A549 (cell line): Measurements from ENCODE around the gene HDAC5. TPM values are rescaled to one million over a fixed set of nuclear protein-coding genes. Genes with fewer than 3 reads are reported as not detected.

ENCODE experiments used
- ATAC-seq, 2 experiments: fragments of 200-7000 bp in 1 of 2; fragments of >200 bp in 1 of 2; cut with Nextera tagmentation in 1 of 2; cut with Tn5 transposase in 1 of 2; 3 replicates each; pipeline versions ENCODE4 v1.8.0 to v1.9.1; 2018 to 2020; ENCODE audit warnings: mild to moderate bottlenecking in 1 of 2, moderate library complexity in 1 of 2
- CTCF ChIA-PET: fragments of 300-600 bp; sonication (Branson Sonifier 250); formaldehyde crosslinking; extraction: SDS; loops from one replicate; lab custom pipeline; 2021; ENCODE audit warnings: antibody characterized with exemption, inconsistent platforms; lab: Yijun Ruan, JAX
- POLR2A ChIA-PET: fragments of 350-600 bp; formaldehyde crosslinking; extraction: SDS; loops from one replicate; lab custom pipeline; 2021; ENCODE audit warnings: antibody characterized with exemption, inconsistent platforms; lab: Yijun Ruan, JAX
- DNase-seq, 2 experiments: peaks; one replicate each; pipeline versions ENCODE4 v3.0.0 to v3.0.0-alpha.2; 2011 to 2016; ENCODE audit warnings: low read depth in 1 of 2, low spot score in 1 of 2
- FAIRE-seq: peaks from 2 replicates; lab custom pipeline; 2011; peaks lifted over from hg19 to GRCh38; lab: Jason Lieb, UNC
- H3K27ac ChIP-seq, 2 experiments: fragments of >200 bp; sonication (Bioruptor Twin); formaldehyde crosslinking; 3 replicates each; pipeline ENCODE4 v1.5.1; 2016 to 2017
- H3K4me1 ChIP-seq: fragments of >200 bp; sonication (Bioruptor Twin); formaldehyde crosslinking; 3 replicates; pipeline ENCODE4 v1.6.1; 2016
- H3K4me2 ChIP-seq: fragments of >200 bp; sonication (Bioruptor Twin); formaldehyde crosslinking; 3 replicates; pipeline ENCODE4 v1.6.1; 2016
- H3K4me3 ChIP-seq: fragments of >200 bp; sonication (Bioruptor Twin); formaldehyde crosslinking; 3 replicates; pipeline ENCODE4 v1.5.1; 2016
- H3K9me3 ChIP-seq: fragments of >200 bp; sonication (Bioruptor Twin); formaldehyde crosslinking; 3 replicates; pipeline ENCODE4 v1.6.1; 2016
- EHF ChIP-seq: fragments of 250-450 bp; sonication (Bioruptor Pico); IDR thresholded peaks from 2 replicates; pipeline ENCODE4 v1.5.0; 2020; ENCODE audit warnings: mild to moderate bottlenecking
- EHMT2 ChIP-seq: fragments of 200-600 bp; sonication (generic); IDR thresholded peaks from 2 replicates; pipeline ENCODE4 v1.6.1; 2016; ENCODE audit warnings: antibody characterized with exemption, low read depth, mild to moderate bottlenecking, moderate library complexity
- FOXS1 ChIP-seq: fragments of 250-450 bp; sonication (Bioruptor Pico); IDR thresholded peaks from 2 replicates; pipeline ENCODE4 v1.5.0; 2020; ENCODE audit warnings: mild to moderate bottlenecking, moderate library complexity
- GATA3 ChIP-seq: IDR thresholded peaks from 2 replicates; pipeline ENCODE4 v1.6.1; 2012; ENCODE audit warnings: borderline replicate concordance
- HOXB13 ChIP-seq: fragments of 250-450 bp; sonication (Bioruptor Pico); IDR thresholded peaks from 2 replicates; pipeline ENCODE4 v1.5.0; 2020; ENCODE audit warnings: low read depth, mild to moderate bottlenecking, moderate library complexity
- HOXB5 ChIP-seq: fragments of 250-450 bp; sonication (Bioruptor Pico); IDR thresholded peaks from 2 replicates; pipeline ENCODE4 v1.5.0; 2020; ENCODE audit warnings: mild to moderate bottlenecking, moderate library complexity
- JUN ChIP-seq, 2 experiments: fragments of >200 bp; sonication (Bioruptor Twin); formaldehyde crosslinking; IDR thresholded peaks; 2 replicates in 1 of 2; 3 replicates in 1 of 2; pipeline ENCODE4 v1.6.1; 2016 to 2017
- MYC ChIP-seq: IDR thresholded peaks from 2 replicates; pipeline ENCODE4 v1.6.1; 2012; ENCODE audit warnings: mild to moderate bottlenecking, inconsistent platforms, low read length, improper control_type of control experiment, borderline replicate concordance
- REST ChIP-seq: fragments of 200-600 bp; sonication (generic); IDR thresholded peaks from 2 replicates; pipeline ENCODE4 v1.6.1; 2016; ENCODE audit warnings: antibody characterized with exemption, mild to moderate bottlenecking, moderate library complexity
- TP53 ChIP-seq: fragments of 250-450 bp; sonication (Bioruptor Pico); IDR thresholded peaks from 2 replicates; pipeline ENCODE4 v1.5.0; 2021; ENCODE audit warnings: mild to moderate bottlenecking, moderate library complexity
- WGBS: methylation state at CpG from one replicate; pipeline ENCODE4 v1.1.6; 2017; ENCODE audit errors: missing lambda C conversion rate; 5-methylcytosine and 5-hydroxymethylcytosine counted together
- polyA plus RNA-seq, 4 experiments: library from polyadenylated mRNA; depleted of rRNA in 3 of 4; stranded (reverse); fragments of >200 nt; fragmentation: RNase III in 1 of 4; extraction: RNeasy Plus Mini Kit Qiagen cat#74134 plus additional on column Dnase treatment in 1 of 4; gene quantifications; 2 replicates in 3 of 4; 3 replicates in 1 of 4; pipeline ENCODE4 v1.2.3, GENCODE V29; 2011 to 2017
- TF ChIP-seq, protein P1 (sequence below): fragments of >200 bp; sonication (Bioruptor Twin); formaldehyde crosslinking; IDR thresholded peaks from 3 replicates; pipeline ENCODE4 v1.5.1; 2016
- TF ChIP-seq, protein P2 (sequence below): IDR thresholded peaks from 2 replicates; pipeline ENCODE4 v1.6.1; 2012; ENCODE audit warnings: low read depth, borderline replicate concordance
- TF ChIP-seq, protein P3 (sequence below): IDR thresholded peaks from 2 replicates; pipeline ENCODE4 v1.6.1; 2012
- TF ChIP-seq, protein P4 (sequence below): fragments of 150-350 bp; IDR thresholded peaks from 2 replicates; pipeline ENCODE4 v1.6.1; 2014; ENCODE audit warnings: low read depth, mild to moderate bottlenecking, low read length

Gene HDAC5
- polyA plus RNA-seq, 2 of the 4 experiments (the other 2 are of a cell fraction), result 3.1 to 7.1 TPM

GRCh38 chr17:44053125-44053872 lies 70.1 kb downstream of the HDAC5 start:
- WGBS, result 74% methylated on average over 3 of the region's 3 CpGs
- POLR2A ChIA-PET, result interaction anchor here (1.3 kb wide), 1 partner anchor 26 kb away, joined by 3 read pairs; no protein-coding TSS in a partner anchor
- FAIRE-seq (no peak), ATAC-seq (peak; percentile 52 to 63; a peak in 4 of 6 replicates), DNase-seq (no peak)
- Histone ChIP-seq H3K9me3 (no peaks in the 10 kb centered on the region), H3K4me1 (peaks cover 15% of the 10 kb centered on the region), H3K4me3 (no peak overlapping the region), H3K4me2 (no peak overlapping the region), H3K27ac (no peak overlapping the region)
- CTCF ChIA-PET, result interaction anchor here (0.6 to 3.8 kb wide), 7 partner anchors 12 to 119 kb away, joined by 3 to 36 read pairs (median 4); no protein-coding TSS in a partner anchor
- no peak for TF ChIP-seq HOXB13
- no peak for TF ChIP-seq GATA3
- TF ChIP-seq EHF (CRISPR knock-in tag), result no peak
- no peak for TF ChIP-seq FOXS1
- TF ChIP-seq EHMT2, result no peak
- TF ChIP-seq, protein P1, sequence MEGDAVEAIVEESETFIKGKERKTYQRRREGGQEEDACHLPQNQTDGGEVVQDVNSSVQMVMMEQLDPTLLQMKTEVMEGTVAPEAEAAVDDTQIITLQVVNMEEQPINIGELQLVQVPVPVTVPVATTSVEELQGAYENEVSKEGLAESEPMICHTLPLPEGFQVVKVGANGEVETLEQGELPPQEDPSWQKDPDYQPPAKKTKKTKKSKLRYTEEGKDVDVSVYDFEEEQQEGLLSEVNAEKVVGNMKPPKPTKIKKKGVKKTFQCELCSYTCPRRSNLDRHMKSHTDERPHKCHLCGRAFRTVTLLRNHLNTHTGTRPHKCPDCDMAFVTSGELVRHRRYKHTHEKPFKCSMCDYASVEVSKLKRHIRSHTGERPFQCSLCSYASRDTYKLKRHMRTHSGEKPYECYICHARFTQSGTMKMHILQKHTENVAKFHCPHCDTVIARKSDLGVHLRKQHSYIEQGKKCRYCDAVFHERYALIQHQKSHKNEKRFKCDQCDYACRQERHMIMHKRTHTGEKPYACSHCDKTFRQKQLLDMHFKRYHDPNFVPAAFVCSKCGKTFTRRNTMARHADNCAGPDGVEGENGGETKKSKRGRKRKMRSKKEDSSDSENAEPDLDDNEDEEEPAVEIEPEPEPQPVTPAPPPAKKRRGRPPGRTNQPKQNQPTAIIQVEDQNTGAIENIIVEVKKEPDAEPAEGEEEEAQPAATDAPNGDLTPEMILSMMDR, result no peak
- TF ChIP-seq, protein P2, sequence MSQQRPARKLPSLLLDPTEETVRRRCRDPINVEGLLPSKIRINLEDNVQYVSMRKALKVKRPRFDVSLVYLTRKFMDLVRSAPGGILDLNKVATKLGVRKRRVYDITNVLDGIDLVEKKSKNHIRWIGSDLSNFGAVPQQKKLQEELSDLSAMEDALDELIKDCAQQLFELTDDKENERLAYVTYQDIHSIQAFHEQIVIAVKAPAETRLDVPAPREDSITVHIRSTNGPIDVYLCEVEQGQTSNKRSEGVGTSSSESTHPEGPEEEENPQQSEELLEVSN, result no peak
- no peak for TF ChIP-seq TP53 (CRISPR knock-in tag)
- TF ChIP-seq, protein P3, sequence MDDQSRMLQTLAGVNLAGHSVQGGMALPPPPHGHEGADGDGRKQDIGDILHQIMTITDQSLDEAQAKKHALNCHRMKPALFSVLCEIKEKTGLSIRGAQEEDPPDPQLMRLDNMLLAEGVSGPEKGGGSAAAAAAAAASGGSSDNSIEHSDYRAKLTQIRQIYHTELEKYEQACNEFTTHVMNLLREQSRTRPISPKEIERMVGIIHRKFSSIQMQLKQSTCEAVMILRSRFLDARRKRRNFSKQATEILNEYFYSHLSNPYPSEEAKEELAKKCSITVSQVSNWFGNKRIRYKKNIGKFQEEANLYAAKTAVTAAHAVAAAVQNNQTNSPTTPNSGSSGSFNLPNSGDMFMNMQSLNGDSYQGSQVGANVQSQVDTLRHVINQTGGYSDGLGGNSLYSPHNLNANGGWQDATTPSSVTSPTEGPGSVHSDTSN, result no peak
- no peak for TF ChIP-seq REST
- no peak for TF ChIP-seq HOXB5 (CRISPR knock-in tag)
- TF ChIP-seq MYC, result no peak
- TF ChIP-seq JUN (IDR thresholded peaks at IDR 0.05), result no peak
- TF ChIP-seq, protein P4, sequence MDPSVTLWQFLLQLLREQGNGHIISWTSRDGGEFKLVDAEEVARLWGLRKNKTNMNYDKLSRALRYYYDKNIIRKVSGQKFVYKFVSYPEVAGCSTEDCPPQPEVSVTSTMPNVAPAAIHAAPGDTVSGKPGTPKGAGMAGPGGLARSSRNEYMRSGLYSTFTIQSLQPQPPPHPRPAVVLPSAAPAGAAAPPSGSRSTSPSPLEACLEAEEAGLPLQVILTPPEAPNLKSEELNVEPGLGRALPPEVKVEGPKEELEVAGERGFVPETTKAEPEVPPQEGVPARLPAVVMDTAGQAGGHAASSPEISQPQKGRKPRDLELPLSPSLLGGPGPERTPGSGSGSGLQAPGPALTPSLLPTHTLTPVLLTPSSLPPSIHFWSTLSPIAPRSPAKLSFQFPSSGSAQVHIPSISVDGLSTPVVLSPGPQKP, result no peak
